ENCODE data around the gene MACO1.

The MACO1 gene

DNA sequence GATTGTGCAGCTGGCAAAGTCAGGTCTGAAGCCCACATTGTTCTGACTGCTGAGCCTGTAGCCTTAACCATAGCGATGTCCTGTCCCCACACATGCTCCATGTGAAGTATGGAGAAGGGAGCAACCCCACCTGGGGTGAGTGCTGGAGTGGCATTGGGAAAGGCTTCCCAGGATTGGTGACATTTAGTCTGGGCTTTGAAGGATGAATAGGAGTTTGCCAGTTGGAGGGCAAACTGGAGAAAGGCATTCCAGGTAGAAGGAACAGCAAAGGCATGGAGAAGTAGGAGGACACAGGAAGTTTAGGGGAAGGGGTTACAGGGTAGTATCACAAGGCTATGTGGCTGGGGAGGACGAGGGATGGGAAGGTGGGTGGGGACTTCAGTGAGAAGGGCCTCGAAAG is 105.4 kb downstream of the MACO1 start:
- no peak overlapping the region for H3K27ac ChIP-seq
- TF ChIP-seq, protein P1, sequence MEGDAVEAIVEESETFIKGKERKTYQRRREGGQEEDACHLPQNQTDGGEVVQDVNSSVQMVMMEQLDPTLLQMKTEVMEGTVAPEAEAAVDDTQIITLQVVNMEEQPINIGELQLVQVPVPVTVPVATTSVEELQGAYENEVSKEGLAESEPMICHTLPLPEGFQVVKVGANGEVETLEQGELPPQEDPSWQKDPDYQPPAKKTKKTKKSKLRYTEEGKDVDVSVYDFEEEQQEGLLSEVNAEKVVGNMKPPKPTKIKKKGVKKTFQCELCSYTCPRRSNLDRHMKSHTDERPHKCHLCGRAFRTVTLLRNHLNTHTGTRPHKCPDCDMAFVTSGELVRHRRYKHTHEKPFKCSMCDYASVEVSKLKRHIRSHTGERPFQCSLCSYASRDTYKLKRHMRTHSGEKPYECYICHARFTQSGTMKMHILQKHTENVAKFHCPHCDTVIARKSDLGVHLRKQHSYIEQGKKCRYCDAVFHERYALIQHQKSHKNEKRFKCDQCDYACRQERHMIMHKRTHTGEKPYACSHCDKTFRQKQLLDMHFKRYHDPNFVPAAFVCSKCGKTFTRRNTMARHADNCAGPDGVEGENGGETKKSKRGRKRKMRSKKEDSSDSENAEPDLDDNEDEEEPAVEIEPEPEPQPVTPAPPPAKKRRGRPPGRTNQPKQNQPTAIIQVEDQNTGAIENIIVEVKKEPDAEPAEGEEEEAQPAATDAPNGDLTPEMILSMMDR (IDR thresholded peaks at IDR 0.05; ENCODE audit: low read depth, low read length), result no peak
- H3K4me3 ChIP-seq (ENCODE audit: low read depth, low read length), result no peak overlapping the region
- H3K9me3 ChIP-seq (ENCODE audit: severe bottlenecking), result no peaks in the 10 kb centered on the region
- DNase-seq, result no peak
- H3K36me3 ChIP-seq, result no peaks in the 10 kb centered on the region
- no peaks in the 10 kb centered on the region for H3K27me3 ChIP-seq (ENCODE audit: insufficient read depth, low read depth, severe bottlenecking)

- Histone ChIP-seq H3K27ac (no peak overlapping the region), H3K36me3 (no peaks in the 10 kb centered on the region), H3K27me3 (ENCODE audit: insufficient read depth, low read depth, severe bottlenecking) (no peaks in the 10 kb centered on the region), H3K4me3 (ENCODE audit: low read depth, low read length) (no peak overlapping the region), H3K9me3 (ENCODE audit: severe bottlenecking) (no peaks in the 10 kb centered on the region)
- no peak for DNase-seq
- TF ChIP-seq, protein P1 (IDR thresholded peaks at IDR 0.05; ENCODE audit: low read depth, low read length), result no peak
Measured at GRCh38 chr1:25537153-25537831, 106.6 kb downstream of the MACO1 start.

- DNase-seq, result no peak
- H3K4me3 ChIP-seq (ENCODE audit: low read depth, low read length), result no peak overlapping the region
- no peak overlapping the region for H3K27ac ChIP-seq
- H3K9me3 ChIP-seq (ENCODE audit: severe bottlenecking), result no peaks in the 10 kb centered on the region
- H3K36me3 ChIP-seq, result no peaks in the 10 kb centered on the region
- no peaks in the 10 kb centered on the region for H3K27me3 ChIP-seq (ENCODE audit: insufficient read depth, low read depth, severe bottlenecking)
- TF ChIP-seq, protein P1 (IDR thresholded peaks at IDR 0.05; ENCODE audit: low read depth, low read length), result no peak
Measured at GRCh38 chr1:25538191-25538767, 107.6 kb downstream of the MACO1 start.

DNA sequence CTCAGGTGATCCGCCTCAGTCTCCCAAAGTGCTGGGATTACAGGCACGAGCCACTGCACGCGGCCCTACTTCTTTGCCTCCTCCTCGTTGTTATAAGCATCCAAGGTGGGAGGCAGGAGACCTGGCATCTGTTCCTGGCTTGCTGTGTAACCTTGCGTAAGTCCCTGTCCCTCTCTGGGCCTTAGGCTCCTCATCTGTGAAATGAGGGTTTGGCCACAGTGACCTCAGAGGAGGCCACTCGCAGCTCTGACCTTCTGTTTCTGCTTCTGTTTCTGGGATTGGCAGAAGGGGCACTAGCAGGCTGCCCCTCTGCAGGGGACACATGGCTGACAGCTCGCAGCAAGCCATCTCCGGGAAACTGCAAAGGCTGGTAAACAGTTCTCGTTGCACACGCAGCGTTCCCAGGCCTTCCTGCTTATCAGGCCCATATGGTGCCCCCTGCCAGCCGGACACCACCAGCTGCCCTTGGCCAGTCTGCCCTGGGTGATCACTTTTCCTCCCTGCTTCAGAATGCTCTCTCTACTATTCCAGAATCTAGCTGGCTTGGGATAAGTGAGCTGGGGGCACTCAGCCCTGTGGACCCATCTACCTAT is 110.1 kb downstream of the MACO1 start:
- TF ChIP-seq, protein P1 (IDR thresholded peaks at IDR 0.05; ENCODE audit: low read depth, low read length), result no peak
- no peak for DNase-seq
- no peak overlapping the region for H3K27ac ChIP-seq
- H3K4me3 ChIP-seq (ENCODE audit: low read depth, low read length), result no peak overlapping the region
- no peaks in the 10 kb centered on the region for H3K36me3 ChIP-seq
- no peaks in the 10 kb centered on the region for H3K27me3 ChIP-seq (ENCODE audit: insufficient read depth, low read depth, severe bottlenecking)
- no peaks in the 10 kb centered on the region for H3K9me3 ChIP-seq (ENCODE audit: severe bottlenecking)

- TF ChIP-seq, protein P1 (IDR thresholded peaks at IDR 0.05; ENCODE audit: low read depth, low read length), result no peak
- Histone ChIP-seq H3K27ac (no peak overlapping the region), H3K27me3 (ENCODE audit: insufficient read depth, low read depth, severe bottlenecking) (no peaks in the 10 kb centered on the region), H3K9me3 (ENCODE audit: severe bottlenecking) (no peaks in the 10 kb centered on the region), H3K36me3 (no peaks in the 10 kb centered on the region), H3K4me3 (ENCODE audit: low read depth, low read length) (no peak overlapping the region)
- DNase-seq, result no peak
Measured at GRCh38 chr1:25541425-25541824, 110.7 kb downstream of the MACO1 start.
